LNCAP (cell line): ENCODE results near the gene KRT72.

Experiments used
- CTCF ChIP-seq: fragments of 450-650 bp; IDR thresholded peaks from 2 replicates; pipeline ENCODE4 v1.5.1; 2017; ENCODE audit warnings: mild to moderate bottlenecking

KRT72 gene

DNA sequence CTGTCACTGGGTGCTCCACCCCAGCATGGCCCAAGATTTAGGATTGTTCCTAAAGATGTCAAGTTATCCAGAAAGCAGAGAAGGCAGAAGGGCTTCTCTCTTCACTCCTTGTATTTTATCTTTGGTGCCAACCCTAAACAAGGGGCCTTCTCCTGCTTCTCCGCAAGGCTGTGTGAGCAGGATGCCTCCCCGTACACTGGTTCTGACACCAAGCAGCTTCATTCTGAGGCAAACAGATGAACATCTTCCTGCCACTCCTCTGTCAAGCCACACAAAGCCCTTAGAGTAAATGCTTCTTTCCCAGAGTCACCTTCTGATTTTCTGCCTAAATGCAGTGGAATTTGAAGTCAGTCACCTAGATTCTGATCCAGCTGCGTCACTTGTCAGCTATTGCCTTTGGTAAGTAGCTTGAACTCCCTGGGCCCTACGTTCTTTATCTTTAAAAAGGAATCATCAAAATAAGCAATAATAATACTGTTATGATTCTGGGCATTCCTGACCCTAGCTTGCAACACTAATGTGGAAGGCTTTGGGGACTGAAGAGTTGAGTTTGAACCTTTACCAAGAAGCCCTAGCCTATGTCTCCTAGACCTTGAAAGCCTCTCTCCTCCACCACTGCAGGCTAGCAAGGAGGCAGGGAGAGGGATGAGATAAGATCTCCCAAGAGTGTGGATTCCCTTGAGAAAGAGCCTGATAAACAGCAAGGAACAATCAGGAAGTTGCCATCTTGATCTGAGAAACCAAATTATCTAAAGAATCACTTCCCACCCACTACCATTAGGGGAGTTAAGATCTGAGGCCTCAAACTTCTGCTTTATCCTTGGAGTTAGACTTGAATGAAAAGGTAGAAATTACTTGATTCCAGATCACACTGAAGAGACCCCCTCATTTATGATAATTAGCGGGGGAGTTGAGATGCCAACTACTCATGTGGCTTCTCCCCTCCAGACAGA is 11.4 kb upstream of the KRT72 start:
- TF ChIP-seq CTCF: no peak

- TF ChIP-seq CTCF: no peak
Observed at GRCh38 chr12:52611080-52611468, 9.8 kb upstream of the KRT72 start.

GRCh38 chr12:52608826-52609630 is 7.8 kb upstream of the KRT72 start:
- no peak for TF ChIP-seq CTCF

GRCh38 chr12:52608161-52608560 is 6.9 kb upstream of the KRT72 start:
- TF ChIP-seq CTCF: no peak

GRCh38 chr12:52607314-52607713 is 6.1 kb upstream of the KRT72 start:
- TF ChIP-seq CTCF: no peak

GRCh38 chr12:52606581-52607218 is 5.4 kb upstream of the KRT72 start:
- TF ChIP-seq CTCF: no peak

DNA sequence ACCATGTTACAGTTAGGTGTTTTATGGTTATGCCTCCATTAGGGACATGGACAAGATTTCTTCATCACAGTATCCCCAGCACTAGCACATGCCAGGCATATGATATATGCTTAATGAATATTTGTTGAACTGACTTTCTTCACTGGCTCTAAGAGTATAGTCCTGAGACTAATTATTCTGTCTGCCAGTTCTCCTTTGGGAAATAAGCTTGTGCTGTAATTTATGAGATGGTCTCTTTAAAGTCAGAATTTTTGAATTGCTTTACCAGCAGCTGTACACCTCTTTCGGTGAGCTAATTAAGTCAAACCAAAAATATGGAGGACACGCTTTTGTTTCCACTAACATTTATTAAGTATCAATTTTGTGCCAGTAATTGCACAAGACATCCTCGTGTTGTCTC is 4.8 kb upstream of the KRT72 start:
- no peak for TF ChIP-seq CTCF
